ENCODE data around the gene ANGPTL5. TPM values are rescaled to one million over a fixed set of nuclear protein-coding genes. Genes with fewer than 3 reads are reported as not detected.
A peak's percentile ranks its signal among the peaks of the same experiment; 100 is the strongest.

Gene ANGPTL5
- total RNA-seq, 1 experiment from 2014 or later, result not detected

- no peaks in the 10 kb centered on the region for H3K27me3 ChIP-seq (ENCODE audit: control insufficient read depth, insufficient read depth, low read length)
- ChIA-PET POLR2A (no interaction called here), CTCF (interaction anchor here (4.0 kb wide), 1 partner anchor 144 kb away, joined by 54 read pairs; no protein-coding TSS in a partner anchor)
- no peak overlapping the region for H3K4me3 ChIP-seq (ENCODE audit: low read depth in 2 of 2, low read length in 2 of 2)
- no TSS peak for BruUV-seq (replicated peaks)
- DNase-seq (ENCODE audit: low read depth, low spot score), result no peak
- peaks cover 13% of the 10 kb centered on the region; the same call in 1 of the 2 replicates for H3K4me1 ChIP-seq (ENCODE audit: control insufficient read depth, insufficient read depth, low read length)
- no peaks in the 10 kb centered on the region for H3K9me3 ChIP-seq (ENCODE audit: control insufficient read depth, insufficient read depth, low read depth, low read length)
- TF ChIP-seq, protein P1, sequence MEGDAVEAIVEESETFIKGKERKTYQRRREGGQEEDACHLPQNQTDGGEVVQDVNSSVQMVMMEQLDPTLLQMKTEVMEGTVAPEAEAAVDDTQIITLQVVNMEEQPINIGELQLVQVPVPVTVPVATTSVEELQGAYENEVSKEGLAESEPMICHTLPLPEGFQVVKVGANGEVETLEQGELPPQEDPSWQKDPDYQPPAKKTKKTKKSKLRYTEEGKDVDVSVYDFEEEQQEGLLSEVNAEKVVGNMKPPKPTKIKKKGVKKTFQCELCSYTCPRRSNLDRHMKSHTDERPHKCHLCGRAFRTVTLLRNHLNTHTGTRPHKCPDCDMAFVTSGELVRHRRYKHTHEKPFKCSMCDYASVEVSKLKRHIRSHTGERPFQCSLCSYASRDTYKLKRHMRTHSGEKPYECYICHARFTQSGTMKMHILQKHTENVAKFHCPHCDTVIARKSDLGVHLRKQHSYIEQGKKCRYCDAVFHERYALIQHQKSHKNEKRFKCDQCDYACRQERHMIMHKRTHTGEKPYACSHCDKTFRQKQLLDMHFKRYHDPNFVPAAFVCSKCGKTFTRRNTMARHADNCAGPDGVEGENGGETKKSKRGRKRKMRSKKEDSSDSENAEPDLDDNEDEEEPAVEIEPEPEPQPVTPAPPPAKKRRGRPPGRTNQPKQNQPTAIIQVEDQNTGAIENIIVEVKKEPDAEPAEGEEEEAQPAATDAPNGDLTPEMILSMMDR (IDR thresholded peaks at IDR 0.05), result no peak
- TF ChIP-seq POLR2AphosphoS5 (IDR thresholded peaks at IDR 0.05; ENCODE audit: low read depth, low read length), result no peak
- no peak for TF ChIP-seq SIN3A (IDR thresholded peaks at IDR 0.05; ENCODE audit: borderline replicate concordance, insufficient read depth, low read depth, low read length)
- no peak for TF ChIP-seq TCF7L2 (IDR thresholded peaks at IDR 0.05; ENCODE audit: low read depth, low read length)
- TF ChIP-seq, protein P2, sequence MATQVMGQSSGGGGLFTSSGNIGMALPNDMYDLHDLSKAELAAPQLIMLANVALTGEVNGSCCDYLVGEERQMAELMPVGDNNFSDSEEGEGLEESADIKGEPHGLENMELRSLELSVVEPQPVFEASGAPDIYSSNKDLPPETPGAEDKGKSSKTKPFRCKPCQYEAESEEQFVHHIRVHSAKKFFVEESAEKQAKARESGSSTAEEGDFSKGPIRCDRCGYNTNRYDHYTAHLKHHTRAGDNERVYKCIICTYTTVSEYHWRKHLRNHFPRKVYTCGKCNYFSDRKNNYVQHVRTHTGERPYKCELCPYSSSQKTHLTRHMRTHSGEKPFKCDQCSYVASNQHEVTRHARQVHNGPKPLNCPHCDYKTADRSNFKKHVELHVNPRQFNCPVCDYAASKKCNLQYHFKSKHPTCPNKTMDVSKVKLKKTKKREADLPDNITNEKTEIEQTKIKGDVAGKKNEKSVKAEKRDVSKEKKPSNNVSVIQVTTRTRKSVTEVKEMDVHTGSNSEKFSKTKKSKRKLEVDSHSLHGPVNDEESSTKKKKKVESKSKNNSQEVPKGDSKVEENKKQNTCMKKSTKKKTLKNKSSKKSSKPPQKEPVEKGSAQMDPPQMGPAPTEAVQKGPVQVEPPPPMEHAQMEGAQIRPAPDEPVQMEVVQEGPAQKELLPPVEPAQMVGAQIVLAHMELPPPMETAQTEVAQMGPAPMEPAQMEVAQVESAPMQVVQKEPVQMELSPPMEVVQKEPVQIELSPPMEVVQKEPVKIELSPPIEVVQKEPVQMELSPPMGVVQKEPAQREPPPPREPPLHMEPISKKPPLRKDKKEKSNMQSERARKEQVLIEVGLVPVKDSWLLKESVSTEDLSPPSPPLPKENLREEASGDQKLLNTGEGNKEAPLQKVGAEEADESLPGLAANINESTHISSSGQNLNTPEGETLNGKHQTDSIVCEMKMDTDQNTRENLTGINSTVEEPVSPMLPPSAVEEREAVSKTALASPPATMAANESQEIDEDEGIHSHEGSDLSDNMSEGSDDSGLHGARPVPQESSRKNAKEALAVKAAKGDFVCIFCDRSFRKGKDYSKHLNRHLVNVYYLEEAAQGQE (IDR thresholded peaks at IDR 0.05; ENCODE audit: insufficient read depth in 1 of 2, low read depth in 2 of 2, low read length in 1 of 2), result no peak
- in situ Hi-C loops (cut with HindIII; ENCODE audit: low pct_unique_long_range_greater_than_20kb, low sequenced_read_pairs) (no loop called here), intact Hi-C loops (cut with micrococcal nuclease; ENCODE audit: unreplicated experiment) (no loop called here)
- peak overlapping the region; percentile 57 for H3K27ac ChIP-seq (ENCODE audit: low read length)
- peak; percentile 62 for ATAC-seq
- no peaks in the 10 kb centered on the region for H3K36me3 ChIP-seq (ENCODE audit: control insufficient read depth, insufficient read depth, low read length)
These were observed 53.0 kb downstream of the ANGPTL5 start for GRCh38 chr11:101863361-101863760.

DNA sequence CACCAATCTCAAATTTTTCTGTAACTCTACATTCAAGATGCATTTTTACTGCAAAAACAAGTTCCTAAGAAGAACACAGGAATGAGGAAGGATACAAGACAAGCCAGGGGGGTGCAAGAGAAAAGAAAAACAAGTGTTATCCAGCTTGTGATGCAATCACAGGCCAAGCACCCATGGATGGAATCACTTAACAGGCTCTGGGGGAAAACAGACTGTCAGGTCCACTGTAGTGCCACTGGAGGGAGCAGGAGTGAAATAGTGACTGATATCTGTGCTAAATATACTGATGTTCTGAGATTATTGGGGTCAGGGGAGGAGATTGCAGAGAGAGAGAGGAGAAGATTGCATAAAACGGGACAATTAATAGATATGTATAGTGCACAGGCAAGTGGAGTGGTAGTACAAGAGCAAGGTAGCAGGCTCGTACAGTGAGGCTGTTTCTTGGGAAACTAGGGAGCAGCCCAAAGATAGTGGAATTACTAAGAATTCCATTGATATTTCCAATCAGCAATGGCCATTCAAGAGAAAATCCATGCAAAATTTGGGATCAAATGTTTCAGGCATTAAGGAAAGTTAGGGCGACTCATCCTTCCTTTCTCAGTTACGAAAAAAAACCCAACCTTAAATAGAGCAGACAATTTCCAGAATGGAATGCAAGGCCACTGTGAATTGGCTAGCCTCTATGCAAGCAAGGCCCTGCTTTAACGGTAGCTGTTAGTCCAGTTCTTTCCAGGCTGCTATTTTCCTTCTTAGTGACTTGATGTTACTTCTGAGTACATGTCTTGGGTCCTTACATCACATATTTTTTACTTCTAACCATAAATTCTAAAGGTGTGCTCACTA is 53.7 kb downstream of the ANGPTL5 start:
- Histone ChIP-seq H3K27ac (ENCODE audit: low read length) (peak overlapping the region; percentile 57), H3K9me3 (ENCODE audit: control insufficient read depth, insufficient read depth, low read depth, low read length) (no peaks in the 10 kb centered on the region), H3K4me1 (ENCODE audit: control insufficient read depth, insufficient read depth, low read length) (peaks cover 13% of the 10 kb centered on the region; the same call in 1 of the 2 replicates), H3K36me3 (ENCODE audit: control insufficient read depth, insufficient read depth, low read length) (no peaks in the 10 kb centered on the region), H3K27me3 (ENCODE audit: control insufficient read depth, insufficient read depth, low read length) (no peaks in the 10 kb centered on the region), H3K4me3 (ENCODE audit: low read depth in 2 of 2, low read length in 2 of 2) (no peak overlapping the region)
- intact Hi-C loops (cut with micrococcal nuclease; ENCODE audit: unreplicated experiment), result no loop called here
- ATAC-seq (peak; percentile 75), DNase-seq (ENCODE audit: low read depth, low spot score) (no peak)
- no peak for TF ChIP-seq TCF7L2 (IDR thresholded peaks at IDR 0.05; ENCODE audit: low read depth, low read length)
- TF ChIP-seq, protein P1 (IDR thresholded peaks at IDR 0.05), result peak; percentile 75
- POLR2A ChIA-PET, result no interaction called here
- BruUV-seq (replicated peaks), result no TSS peak
- CTCF ChIA-PET, result interaction anchor here (0.5 to 4.0 kb wide), 3 partner anchors 22 to 1207 kb away, joined by 3 to 54 read pairs (median 4); no protein-coding TSS in a partner anchor
- in situ Hi-C loops (cut with HindIII; ENCODE audit: low pct_unique_long_range_greater_than_20kb, low sequenced_read_pairs), result no loop called here
